GM21528 (cell line): ENCODE measurements around the gene MRTFA.
"Not testable (repeated sequence)": the region's sequence is repeated elsewhere in the genome, so short reads cannot be mapped to it uniquely, and the experiment has no call there.

Experiments
- ATAC-seq: cut with Tn5 transposase; IDR thresholded peaks from one replicate; pipeline ENCODE4 v1.9.1; 2021; ENCODE audit warnings: mild to moderate bottlenecking, moderate library complexity; ENCODE audit not compliant: unreplicated experiment, low FRiP score

The MRTFA gene

GRCh38 chr22:40529821-40530220 is 106.7 kb downstream of the MRTFA start:
- ATAC-seq: no peak

- ATAC-seq: no peak
These were observed 109.6 kb downstream of the MRTFA start for GRCh38 chr22:40526960-40527359.

GRCh38 chr22:40525250-40525884 is 111.2 kb downstream of the MRTFA start:
- no peak for ATAC-seq

GRCh38 chr22:40524392-40525249 is 111.9 kb downstream of the MRTFA start:
- no peak for ATAC-seq

- no peak for ATAC-seq
These were observed 114.4 kb downstream of the MRTFA start for GRCh38 chr22:40522141-40522540.

GRCh38 chr22:40521046-40521445 is 115.5 kb downstream of the MRTFA start:
- no peak for ATAC-seq

- ATAC-seq: no peak
These were observed 116.0 kb downstream of the MRTFA start for GRCh38 chr22:40520562-40520961.

- no peak for ATAC-seq
These were observed 116.6 kb downstream of the MRTFA start for GRCh38 chr22:40519948-40520331.

GRCh38 chr22:40519284-40519947 is 117.1 kb downstream of the MRTFA start:
- ATAC-seq: no peak

GRCh38 chr22:40518840-40519239 is 117.7 kb downstream of the MRTFA start:
- no peak for ATAC-seq

- ATAC-seq: no peak
These were observed 118.9 kb downstream of the MRTFA start for GRCh38 chr22:40517631-40518030.

GRCh38 chr22:40516416-40516815 is 120.1 kb downstream of the MRTFA start:
- ATAC-seq: no peak

GRCh38 chr22:40512426-40513136 is 123.9 kb downstream of the MRTFA start:
- no peak for ATAC-seq

GRCh38 chr22:40511604-40512003 is 124.9 kb downstream of the MRTFA start:
- ATAC-seq: no peak

- no peak for ATAC-seq
These were observed 125.7 kb downstream of the MRTFA start for GRCh38 chr22:40510631-40511364.

- ATAC-seq: no peak
These were observed 127.0 kb downstream of the MRTFA start for GRCh38 chr22:40509401-40510134.

GRCh38 chr22:40508046-40508445 is 128.5 kb downstream of the MRTFA start:
- not testable (repeated sequence) for ATAC-seq

GRCh38 chr22:40507491-40507890 is 129.0 kb downstream of the MRTFA start:
- ATAC-seq: no peak

GRCh38 chr22:40506762-40507161 is 129.8 kb downstream of the MRTFA start:
- no peak for ATAC-seq
